ENCODE measurements around the gene VWA1.
"Not testable (repeated sequence)": the region's sequence is repeated elsewhere in the genome, so short reads cannot be mapped to it uniquely, and the experiment has no call there.

Gene VWA1

DNA sequence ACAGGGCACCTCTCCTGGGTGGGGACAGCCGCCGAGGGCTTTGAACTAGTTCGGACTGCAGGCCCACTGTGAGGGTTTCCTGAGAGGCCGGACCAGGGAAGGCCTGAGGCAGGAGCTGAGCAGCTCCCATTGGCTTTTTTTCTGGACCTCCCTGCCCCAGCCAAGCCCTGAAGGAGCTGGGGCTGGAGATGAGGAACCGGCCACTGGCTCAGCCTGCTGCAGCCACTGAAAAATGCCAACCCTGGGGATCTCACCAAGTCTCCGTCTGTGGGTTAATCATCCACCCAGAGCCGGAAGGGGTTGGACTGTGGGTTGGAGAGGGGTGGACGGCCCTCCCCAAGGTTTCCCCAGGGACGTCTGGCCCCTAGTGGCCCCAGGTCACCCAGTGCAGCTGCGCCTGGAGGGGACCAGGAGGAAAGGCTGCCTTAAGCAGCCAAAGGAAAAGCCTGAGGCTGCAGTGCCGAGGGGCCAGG lies 2.5 kb downstream of the VWA1 start:
- DNase-seq = no peak

DNA sequence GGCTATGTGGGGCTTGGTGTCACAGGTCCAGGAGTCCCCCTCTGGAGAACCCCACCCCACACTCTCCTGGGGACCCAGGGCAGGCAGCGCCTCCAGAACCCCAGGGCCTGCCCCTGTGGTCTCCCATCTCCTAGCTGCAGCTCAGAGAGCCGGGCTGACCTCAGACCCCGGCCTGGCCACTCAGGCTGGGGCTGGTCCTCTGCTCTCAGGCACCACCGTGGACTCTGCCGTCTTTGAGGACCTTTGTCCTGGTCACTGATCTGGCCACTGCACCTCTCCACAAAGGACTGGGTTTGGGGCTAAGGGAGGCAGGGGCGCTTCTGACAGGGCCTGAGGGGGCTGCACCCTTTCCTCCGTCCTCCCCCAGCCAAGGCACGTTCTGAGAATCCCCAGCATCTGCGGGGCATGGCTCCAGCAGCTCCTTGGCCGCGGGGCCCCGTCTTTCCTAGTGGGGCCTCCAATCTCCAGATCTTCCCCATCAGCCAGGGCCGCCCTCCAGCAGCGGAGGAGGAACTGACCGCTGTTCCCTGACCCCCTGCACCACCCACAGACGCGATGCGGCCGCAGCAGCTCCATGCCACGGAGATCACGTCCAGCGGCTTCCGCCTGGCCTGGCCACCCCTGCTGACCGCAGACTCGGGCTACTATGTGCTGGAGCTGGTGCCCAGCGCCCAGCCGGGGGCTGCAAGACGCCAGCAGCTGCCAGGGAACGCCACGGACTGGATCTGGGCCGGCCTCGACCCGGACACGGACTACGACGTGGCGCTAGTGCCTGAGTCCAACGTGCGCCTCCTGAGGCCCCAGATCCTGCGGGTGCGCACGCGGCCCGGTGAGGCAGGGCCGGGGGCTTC lies 3.3 kb downstream of the VWA1 start:
- DNase-seq = no peak

DNA sequence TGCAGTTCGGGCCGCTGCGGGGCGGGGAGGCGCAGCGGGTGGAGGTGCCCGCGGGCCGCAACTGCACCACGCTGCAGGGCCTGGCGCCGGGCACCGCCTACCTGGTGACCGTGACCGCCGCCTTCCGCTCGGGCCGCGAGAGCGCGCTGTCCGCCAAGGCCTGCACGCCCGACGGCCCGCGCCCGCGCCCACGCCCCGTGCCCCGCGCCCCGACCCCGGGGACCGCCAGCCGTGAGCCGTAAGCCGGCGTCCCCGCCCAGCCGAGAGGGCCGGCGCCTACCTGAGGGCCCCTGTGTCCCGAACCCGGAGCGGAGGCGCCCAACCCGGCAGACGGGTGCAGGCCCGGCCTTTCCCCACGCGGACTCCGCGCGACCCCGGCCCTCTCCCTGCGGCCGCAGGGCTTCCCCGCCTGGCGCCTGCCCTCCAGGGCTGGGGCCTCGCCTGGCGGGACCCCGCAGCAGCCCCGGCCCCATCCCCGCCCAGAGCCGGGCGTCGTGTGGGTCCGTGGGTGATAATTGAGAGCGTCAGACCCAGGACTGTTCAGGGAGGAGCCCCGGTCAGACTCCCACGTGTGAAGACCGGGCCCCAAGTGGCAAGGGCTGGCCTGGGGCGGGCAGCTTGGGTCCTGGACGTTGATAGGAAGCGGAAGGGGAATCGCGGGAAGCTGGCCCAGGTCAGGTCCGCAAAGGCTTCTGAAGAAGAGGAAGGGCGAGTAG lies 4.2 kb downstream of the VWA1 start:
- DNase-seq = no peak

DNA sequence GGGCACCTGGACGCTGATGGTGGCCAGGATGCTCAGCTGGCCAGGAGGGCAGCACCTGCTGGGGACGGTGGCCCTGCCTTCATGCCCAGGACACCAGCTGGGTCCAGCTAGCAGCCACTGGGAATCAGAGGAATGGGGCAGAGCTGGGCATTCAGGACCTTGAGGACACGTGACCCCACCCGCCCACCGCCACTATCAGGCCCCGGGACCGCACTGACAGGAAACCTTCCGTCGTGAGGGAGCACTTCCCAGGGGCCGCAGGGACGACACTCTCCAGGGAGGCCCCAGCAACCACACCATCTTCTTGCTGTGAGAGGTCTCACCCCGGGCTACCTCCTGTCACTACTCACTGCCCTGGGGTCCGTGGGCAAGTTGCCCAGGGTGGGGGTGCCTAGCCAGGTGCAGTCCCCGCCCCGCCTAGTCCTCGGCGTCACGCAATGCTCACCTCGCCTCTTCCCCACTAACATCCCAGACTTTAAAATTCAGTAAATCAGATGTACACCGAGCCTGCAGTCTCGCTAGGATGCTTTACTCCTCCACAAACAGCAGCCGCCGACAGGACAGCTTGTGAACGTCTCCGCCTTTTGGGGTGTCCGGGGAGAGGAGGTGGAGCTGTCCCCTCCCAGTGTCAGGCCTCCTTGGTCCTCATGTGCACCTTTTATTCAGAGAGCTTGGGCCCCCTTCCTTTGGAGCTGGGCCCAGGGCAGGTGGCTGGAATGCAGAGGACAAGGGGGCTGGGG lies 4.9 kb downstream of the VWA1 start:
- no peak for DNase-seq

DNA sequence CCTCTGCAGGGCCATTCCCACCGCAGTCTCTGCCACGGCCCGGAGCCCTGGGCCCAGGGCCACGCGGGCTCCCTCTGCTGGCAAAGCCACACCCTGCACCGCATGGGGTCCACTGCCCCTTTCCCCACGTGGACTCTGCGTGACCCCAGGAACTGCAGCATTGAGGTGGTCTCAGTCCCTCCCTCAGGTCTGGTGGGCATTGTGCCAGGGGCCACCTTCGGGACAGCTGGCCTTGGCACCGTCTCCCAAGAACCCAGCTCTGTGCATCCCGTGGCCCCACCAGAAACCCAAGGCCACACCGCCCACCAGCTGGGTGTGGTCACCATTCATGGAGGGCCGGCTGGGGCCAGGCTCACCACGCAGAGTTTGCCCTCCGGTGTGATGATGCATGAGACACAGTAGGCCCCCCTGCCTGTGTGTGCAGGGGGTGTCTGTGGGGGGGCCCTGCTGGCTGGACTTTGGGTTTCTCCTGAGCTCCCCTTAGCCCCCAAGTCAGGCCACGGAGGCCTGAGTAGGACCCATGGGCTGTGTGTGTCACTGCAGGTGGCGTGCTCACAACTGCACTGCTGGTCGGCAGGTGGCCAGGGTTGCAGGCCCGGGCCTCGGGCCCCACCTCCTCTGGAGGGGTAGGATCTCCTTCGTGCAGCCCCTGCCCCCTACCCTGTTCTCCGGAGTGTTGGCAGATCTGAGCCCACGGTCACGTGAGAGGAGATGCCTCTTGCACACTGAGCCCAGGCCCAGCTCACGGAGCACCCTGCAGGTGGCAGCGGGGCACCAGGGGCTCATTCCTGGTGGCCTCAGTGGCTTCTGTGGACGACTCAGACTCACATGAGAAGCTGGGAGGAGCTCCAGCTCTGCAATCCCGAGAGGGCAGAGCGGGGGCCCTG lies 5.8 kb downstream of the VWA1 start:
- peak; percentile 30 to 50 for DNase-seq

DNA sequence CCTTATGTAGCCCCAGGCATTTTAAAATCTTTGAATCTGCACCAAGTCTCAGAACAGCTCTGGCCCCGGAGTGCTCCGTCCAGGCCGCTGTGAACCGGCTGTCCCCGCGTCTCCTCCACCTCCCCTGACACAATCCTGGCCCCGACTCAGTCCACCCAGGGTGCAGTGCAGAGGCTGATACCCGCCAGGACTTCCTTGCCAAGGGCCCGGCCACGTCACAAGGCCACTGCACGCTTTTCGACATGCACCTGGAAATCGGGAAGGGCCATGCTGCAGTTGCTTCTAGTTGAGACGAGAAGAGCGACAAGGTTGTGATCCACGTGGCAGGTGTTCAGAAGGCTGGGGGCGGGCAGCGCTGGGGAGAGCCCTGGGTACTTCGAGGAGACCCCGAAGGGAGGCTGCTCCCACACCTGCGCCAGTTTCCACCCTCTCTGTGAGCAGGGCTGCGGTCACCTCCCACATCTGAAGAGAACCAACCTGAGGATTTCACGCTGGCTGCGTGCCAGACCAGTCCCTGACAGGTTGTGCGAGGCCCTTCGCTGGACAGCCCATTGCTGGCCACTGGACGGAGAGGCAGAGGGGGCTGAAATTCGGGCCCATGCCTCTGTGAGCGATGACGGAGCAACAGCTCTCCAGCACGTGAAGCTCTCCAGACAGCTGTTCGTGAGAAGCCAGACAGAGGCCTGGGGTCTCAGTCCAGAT lies 6.7 kb downstream of the VWA1 start:
- no peak for DNase-seq

DNA sequence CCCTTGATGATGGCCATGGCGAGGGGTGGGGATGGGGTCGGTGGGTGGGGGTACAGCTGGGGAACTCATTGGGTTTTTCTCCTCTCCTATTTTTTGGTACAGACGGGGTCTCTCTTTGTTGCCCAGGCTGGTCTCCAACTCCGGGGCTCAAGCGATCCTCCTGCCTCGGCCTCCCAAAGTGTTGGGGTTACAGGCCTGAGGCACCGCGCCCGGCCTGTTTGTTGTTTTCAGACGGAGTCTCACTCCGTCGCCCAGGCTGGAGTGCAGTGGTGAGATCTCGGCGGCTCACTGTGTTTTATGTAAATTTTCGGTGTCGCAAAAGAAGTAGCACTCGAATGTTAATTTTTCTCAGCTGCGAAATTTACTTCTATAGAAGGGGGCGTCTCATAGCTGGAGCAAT lies 11.1 kb downstream of the VWA1 start:
- not testable (repeated sequence) for DNase-seq

DNA sequence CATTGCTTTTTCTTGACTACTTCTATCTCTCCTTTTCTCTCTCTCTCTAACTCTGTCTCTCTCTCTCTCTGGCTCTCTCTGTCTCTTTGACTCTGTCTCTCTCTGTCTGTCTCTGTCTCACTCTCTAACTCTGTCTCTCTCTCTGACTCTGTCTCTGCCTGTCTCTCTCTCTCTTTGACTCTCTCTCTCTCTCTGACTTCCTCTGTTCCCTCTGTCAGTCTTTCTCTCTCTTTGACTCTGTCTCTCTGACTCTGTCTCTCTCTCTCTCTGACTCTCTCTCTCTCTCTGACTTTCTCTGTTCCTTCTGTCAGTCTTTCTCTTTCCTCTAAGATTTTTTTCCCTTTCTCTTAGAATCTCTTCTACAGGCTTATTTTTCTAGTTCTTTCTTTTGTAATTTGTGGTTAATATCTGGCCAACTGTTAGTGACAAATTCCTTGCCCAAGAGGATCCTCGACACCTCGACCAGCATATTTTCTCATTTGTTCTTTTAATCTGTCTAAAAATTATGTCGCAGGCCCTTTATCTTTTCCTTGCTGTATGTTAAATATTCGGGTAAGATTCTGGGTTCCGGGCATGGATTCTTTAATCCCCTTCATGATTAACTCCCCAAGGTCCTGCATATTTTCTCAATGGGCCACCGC lies 13.7 kb downstream of the VWA1 start, which contains the start of gene ATAD3C:
Gene ATAD3C (plus strand): TSS at position 591 of the 641 bp plus-strand sequence. CDS start 995 bp downstream, outside the sequence.
- no peak for DNase-seq

DNA sequence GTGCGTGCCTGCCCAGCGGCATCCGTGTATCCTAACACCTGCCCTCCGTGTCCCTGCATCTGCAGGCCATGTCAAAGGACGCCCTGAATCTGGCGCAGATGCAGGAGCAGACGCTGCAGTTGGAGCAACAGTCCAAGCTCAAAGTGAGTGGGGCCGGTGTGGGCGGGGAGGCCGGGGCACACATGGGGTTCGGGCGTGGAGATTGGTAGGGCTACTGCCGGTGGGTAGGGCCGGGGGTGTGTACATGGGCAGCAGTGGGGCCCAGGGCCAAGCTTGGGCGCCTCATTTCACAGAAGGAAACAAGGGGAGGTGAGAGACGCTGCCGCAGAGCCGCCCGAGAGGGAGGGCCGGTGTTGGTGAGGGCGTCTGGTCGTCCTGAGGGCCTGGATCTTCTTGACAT lies 15.1 kb downstream of the VWA1 start:
- not testable (repeated sequence) for DNase-seq

DNA sequence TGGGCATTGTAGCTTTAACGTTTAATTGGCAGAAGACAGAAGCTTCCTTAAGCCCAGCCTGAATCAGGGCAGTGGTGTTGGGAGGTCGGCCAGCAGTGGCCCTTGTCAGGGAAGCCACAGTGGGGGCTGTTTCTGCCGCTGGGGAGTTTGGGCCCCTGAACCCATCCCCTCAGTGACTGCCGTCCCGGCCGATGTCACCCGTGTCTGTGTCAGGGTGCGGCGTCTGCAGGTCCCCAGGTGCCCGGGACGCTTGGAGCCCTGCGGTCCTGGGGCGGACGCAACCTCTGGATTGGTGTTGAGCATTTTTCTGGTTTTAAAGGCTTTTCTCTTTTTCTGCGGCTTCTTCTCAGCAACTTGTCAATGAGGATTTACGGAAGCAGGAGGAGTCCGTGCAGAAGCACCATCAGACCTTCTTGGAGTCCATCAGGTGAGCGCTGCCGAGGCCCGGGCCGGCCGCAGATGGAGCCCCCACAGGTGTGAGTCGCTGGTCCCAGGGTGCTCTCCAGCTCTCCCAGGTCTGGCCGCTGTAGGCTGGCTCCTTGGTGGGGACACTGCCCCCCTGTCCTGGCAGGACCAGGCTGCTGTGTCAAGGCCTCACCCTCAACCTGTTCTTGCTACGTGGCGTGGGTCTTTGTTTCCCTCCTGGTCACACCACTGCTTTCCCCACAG lies 16.3 kb downstream of the VWA1 start:
- no peak for DNase-seq

DNA sequence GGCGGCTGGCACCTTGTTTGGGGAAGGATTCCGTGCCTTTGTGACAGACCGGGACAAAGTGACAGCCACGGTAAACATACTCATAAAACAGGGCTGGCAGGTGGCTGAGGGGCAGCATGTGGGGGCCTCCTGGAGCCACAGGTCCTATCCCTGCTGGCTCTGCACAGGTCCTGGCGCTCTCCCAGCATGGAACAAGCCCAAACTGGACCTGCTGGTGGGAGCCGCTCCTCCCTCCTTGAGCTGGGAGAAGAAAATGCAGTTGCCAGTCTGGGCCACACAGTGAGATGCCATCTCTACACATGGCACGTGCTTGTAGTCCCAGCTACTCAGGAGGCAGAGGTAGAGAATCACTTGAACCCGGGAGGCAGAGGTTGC lies 16.9 kb downstream of the VWA1 start:
- DNase-seq = not testable (repeated sequence)

DNA sequence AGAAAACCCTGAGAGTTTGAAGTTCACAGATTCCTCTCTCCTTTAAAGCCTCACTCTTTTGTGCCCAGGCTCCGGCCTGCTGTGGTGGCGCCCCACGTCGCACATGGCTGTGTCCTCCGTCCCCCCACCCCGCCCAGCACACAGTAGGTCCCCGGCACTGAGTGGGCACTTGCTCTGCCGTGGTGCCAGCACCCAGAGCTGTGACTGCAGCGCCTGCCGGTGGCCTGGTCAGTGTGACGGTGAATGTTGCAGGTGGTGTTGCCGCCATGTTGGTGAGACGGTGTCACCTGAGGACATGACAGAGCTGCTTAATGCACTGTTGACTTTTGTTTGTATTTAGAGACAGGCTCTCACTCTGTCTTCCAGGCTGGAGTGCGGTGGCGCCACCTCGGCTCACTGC lies 17.4 kb downstream of the VWA1 start:
- no peak for DNase-seq

DNA sequence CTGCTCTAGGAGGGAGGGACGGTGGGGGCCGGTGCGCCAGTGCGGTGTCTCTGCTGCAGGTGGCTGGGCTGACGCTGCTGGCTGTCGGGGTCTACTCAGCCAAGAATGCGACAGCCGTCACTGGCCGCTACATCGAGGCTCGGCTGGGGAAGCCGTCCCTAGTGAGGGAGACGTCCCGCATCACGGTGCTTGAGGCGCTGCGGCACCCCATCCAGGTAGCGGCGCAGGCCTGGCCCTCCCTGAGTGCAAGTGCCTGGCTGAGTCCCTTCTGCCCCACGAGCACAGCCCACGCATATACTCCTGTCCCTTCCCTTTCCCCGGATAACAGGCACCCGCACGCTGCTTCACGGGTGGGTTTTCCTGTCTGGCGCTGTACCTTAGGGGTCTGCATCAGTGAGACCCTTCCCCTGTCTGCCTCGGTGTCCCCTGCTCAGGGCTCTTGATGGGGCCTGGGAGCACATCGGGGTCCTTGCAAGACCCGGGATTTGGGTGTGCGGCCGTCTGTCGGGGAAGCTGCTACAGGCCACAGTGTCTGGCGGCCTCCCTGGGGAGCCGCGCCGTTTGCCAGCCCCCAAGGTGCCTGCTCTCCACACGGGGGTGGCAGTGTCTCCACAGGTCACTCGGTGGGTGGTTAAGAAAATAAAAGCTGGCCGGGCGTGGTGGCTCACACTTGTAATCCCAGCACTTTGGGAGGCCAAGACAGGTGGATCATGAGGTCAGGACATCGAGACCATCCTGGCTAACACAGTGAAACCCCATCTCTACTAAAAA lies 19.0 kb downstream of the VWA1 start:
- not testable (repeated sequence) for DNase-seq

DNA sequence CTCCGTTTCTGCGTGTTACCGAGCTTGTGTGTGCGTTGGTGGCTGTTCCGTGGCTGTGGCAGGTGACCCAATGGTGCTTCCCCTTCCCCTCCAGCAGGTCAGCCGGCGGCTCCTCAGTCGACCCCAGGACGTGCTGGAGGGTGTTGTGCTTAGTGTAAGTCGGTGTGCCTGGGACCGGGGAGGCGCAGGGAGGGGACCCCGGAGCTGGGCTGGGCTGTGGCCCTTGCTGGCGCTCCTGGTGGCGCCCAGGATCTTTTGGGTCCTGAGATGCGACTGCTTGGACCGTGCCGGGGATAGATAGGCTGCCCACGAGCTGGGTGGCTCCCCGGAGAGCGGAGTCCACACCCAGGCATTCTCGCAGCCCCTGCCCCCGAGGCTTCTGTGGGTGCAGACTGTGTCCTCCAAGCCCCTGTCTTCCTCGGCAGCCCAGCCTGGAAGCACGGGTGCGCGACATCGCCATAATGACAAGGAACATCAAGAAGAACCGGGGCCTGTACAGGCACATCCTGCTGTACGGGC lies 19.9 kb downstream of the VWA1 start:
- DNase-seq = no peak

DNA sequence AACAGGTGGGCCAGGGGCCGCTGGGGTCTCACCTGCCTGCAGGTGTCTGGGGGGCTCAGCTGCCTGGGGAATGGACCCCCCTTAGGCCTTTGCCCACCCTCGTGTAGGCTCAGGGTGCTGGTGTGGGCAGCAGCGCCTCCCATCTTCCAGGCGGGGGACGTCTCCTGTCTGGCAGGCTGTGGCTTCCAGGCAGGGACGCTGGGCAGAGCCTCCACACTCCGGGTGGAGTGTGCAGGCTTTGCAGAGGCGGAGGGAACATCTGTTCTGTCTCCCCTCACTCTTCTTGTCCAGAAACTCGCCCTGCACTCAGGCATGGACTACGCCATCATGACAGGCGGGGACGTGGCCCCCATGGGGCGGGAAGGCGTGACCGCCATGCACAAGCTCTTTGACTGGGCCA lies 20.4 kb downstream of the VWA1 start:
- DNase-seq = not testable (repeated sequence)

DNA sequence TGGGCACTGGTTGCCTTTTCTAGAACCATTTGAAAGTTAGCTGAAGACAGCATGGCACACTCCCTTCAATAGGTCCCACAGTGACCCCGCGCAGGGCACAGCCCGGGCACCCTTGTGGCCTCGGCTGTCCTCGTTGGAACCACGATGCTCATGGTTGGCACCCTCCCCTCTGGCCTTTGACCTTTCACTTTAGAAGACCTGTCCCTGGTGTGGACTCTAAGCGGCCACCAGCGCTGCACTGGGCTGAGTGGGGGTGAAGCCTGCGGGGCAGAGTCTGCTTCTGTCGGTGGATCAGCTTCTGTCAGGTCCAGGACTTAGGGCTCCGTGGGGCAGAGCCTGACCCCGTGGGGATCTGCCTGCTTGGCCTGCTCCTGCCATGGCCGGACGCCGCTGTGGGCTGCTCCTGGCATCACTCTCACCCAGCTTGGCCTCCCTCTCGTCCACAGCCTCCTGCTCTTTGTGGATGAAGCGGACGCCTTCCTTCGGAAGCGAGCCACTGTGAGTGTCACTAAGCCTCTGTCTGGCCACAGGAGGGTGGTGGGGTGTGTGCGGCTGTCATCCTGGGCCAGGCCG lies 21.3 kb downstream of the VWA1 start:
- DNase-seq = not testable (repeated sequence)

DNA sequence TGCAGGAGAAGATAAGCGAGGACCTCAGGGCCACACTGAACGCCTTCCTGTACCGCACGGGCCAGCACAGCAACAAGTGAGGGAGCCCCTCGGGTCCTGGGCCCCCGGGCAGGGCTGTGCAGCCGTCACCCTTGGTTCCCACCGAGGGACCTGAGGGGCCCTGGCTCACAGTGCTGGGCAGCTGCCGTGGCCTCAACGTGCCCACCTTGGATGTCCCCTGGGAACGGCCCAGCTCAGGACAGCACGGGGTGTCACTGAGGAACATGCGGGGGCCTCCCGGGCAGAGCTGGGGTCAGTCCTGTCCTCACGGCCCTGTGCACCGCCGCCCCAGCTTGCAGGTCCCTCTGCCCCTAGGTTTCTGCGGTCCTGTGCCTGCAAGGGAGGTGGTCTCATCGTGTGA lies 23.7 kb downstream of the VWA1 start:
- DNase-seq = not testable (repeated sequence)

DNA sequence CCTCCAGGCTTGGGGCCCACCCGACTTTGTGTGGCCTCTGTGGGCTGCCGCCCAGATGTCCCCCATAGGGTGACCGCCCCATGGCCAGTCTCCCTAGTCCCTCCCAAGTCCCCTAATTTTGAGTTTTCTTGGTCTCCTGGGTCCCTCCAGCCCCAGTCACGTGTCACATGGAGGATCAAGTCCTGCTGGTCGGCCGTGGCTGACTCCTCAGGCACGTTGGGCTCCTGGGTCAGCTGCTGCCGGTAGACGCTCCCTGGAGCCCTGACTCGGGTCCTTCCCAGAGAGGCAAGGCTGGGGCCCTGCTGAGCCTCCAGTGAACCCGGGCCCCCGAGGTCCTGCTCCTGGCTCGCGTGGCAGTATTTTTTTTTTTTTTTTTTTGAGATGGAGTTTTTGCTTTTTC lies 24.2 kb downstream of the VWA1 start:
- not testable (repeated sequence) for DNase-seq

DNA sequence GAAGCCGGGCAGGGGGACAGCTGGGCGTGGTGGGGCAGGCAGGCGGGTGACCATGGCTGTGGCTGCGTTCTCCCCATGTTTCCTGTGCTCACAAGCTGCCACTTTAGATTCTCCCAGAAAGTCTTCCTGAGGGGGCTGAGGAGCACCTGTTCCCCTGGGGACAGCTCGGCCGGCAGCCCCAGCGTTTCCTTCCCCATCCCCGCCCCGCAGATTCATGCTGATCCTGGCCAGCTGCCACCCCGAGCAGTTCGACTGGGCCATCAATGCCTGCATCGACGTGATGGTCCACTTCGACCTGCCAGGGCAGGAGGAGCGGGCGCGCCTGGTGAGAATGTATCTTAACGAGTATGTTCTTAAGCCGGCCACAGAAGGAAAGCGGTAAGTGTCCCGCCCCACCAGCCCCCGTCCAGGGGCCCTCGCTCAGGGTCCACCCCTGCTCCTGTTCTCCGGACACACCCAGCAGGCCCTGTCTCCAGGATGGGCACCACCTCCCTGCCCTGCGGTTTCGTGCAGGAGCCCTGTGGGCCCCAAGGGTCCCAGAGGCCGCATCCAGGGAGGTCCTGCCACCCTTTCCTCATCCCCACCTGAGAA lies 25.1 kb downstream of the VWA1 start:
- no peak for DNase-seq
